Smooth muscle cell of the brain vasculature (primary cell): Measurements from ENCODE around the gene ARHGEF11.
A peak's percentile ranks its signal among the peaks of the same experiment; 100 is the strongest.
"Not testable (repeated sequence)": the region's sequence is repeated elsewhere in the genome, so short reads cannot be mapped to it uniquely, and the experiment has no call there.

Experiments
- DNase-seq: peaks from one replicate; pipeline ENCODE4 v3.0.0-alpha.2; 2012; ENCODE audit warnings: low read depth, low spot score

Gene ARHGEF11

GRCh38 chr1:157045250-157046218 is at the start of gene ARHGEF11:
Gene ARHGEF11, minus strand, starts transcription at chr1:157045742. Its CDS starts 1,412 bp downstream, at chr1:157044330.
- DNase-seq = peak; percentile 61

GRCh38 chr1:157095091-157095490 is 49.5 kb upstream of the ARHGEF11 start:
- DNase-seq = no peak

GRCh38 chr1:157092831-157093230 is 47.3 kb upstream of the ARHGEF11 start:
- DNase-seq = no peak

- DNase-seq = no peak
Observed at GRCh38 chr1:157091668-157092273, 46.2 kb upstream of the ARHGEF11 start.

GRCh38 chr1:157091186-157091585 is 45.6 kb upstream of the ARHGEF11 start:
- no peak for DNase-seq

GRCh38 chr1:157090771-157091170 is 45.2 kb upstream of the ARHGEF11 start:
- no peak for DNase-seq

GRCh38 chr1:157090196-157090647 is 44.7 kb upstream of the ARHGEF11 start:
- peak; percentile 72 for DNase-seq

GRCh38 chr1:157089789-157090188 is 44.2 kb upstream of the ARHGEF11 start:
- no peak for DNase-seq

- DNase-seq = no peak
Observed at GRCh38 chr1:157088607-157089006, 43.1 kb upstream of the ARHGEF11 start.

GRCh38 chr1:157087030-157087429 is 41.5 kb upstream of the ARHGEF11 start:
- no peak for DNase-seq

- DNase-seq = no peak
Observed at GRCh38 chr1:157086299-157086698, 40.8 kb upstream of the ARHGEF11 start.

- no peak for DNase-seq
Observed at GRCh38 chr1:157085421-157085820, 39.9 kb upstream of the ARHGEF11 start.

GRCh38 chr1:157084720-157085119 is 39.2 kb upstream of the ARHGEF11 start:
- DNase-seq = no peak

- DNase-seq = no peak
Observed at GRCh38 chr1:157081707-157082106, 36.2 kb upstream of the ARHGEF11 start.

- no peak for DNase-seq
Observed at GRCh38 chr1:157080714-157081113, 35.2 kb upstream of the ARHGEF11 start.

GRCh38 chr1:157077394-157077793 is 31.9 kb upstream of the ARHGEF11 start:
- DNase-seq = no peak

- no peak for DNase-seq
Observed at GRCh38 chr1:157073944-157074685, 28.6 kb upstream of the ARHGEF11 start.

GRCh38 chr1:157069601-157070000 is 24.1 kb upstream of the ARHGEF11 start:
- DNase-seq = no peak

GRCh38 chr1:157059241-157059640 is 13.7 kb upstream of the ARHGEF11 start:
- not testable (repeated sequence) for DNase-seq

GRCh38 chr1:157056269-157056668 is 10.7 kb upstream of the ARHGEF11 start:
- no peak for DNase-seq

- DNase-seq = not testable (repeated sequence)
Observed at GRCh38 chr1:157055729-157056128, 10.2 kb upstream of the ARHGEF11 start.

- DNase-seq = no peak
Observed at GRCh38 chr1:157050836-157051235, 5.3 kb upstream of the ARHGEF11 start.
